Epithelial cell of esophagus (primary cell): ENCODE results near the gene CLEC2L.

Experiments used
- DNase-seq: peaks from one replicate; pipeline ENCODE4 v3.0.0; 2010; ENCODE audit warnings: low read depth
- H3K4me3 ChIP-seq: 2 replicates; pipeline ENCODE4 v1.5.1; 2011; ENCODE audit warnings: mild to moderate bottlenecking, low read length, control low read depth
- CTCF ChIP-seq: IDR thresholded peaks from 2 replicates; pipeline ENCODE4 v1.5.1; 2011; ENCODE audit warnings: low read depth, mild to moderate bottlenecking, low read length, control low read depth, inconsistent platforms; ENCODE audit not compliant: insufficient read depth; ENCODE audit errors: missing control alignments

CLEC2L gene

GRCh38 chr7:139523199-139523941 is at the start of gene CLEC2L:
CLEC2L (plus strand) TSS chr7:139523685; CDS start chr7:139523928, 243 bp downstream.
- no peak for TF ChIP-seq CTCF
- H3K4me3 ChIP-seq = no peak within 1 kb of the TSS
- DNase-seq = peak; percentile 6

GRCh38 chr7:139476139-139476538 is 47.3 kb upstream of the CLEC2L start:
- no peak for DNase-seq
- TF ChIP-seq CTCF = no peak
- no peak overlapping the region for H3K4me3 ChIP-seq

DNA sequence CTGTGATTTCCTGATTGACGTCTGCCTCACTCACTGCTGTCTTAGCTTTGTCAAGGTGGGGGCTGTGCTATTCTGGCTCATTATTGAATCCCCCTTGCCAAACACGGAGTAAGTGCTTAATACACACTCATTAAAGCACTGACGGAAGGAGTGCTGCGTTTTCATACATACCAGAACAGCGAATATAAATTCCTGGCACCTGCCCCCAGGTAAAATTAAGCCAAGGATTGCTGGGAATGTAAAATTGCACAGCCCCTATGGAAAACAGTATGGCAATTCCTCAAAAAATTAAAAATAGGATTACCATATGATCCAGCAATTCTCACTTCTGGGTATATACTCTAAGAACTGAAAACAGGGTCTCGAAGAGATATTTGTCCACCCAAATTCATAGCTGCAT is 46.6 kb upstream of the CLEC2L start:
- DNase-seq = no peak
- no peak for TF ChIP-seq CTCF
- no peak overlapping the region for H3K4me3 ChIP-seq

GRCh38 chr7:139479620-139480019 is 43.9 kb upstream of the CLEC2L start:
- H3K4me3 ChIP-seq = no peak overlapping the region
- TF ChIP-seq CTCF = no peak
- DNase-seq = peak; percentile 11

- TF ChIP-seq CTCF = no peak
- no peak for DNase-seq
- H3K4me3 ChIP-seq = peak overlapping the region; percentile 66
Observed at GRCh38 chr7:139481364-139481763, 42.1 kb upstream of the CLEC2L start.

GRCh38 chr7:139482122-139482521 is 41.4 kb upstream of the CLEC2L start:
- H3K4me3 ChIP-seq = peak overlapping the region; percentile 66
- no peak for DNase-seq
- TF ChIP-seq CTCF = no peak
